CD14-positive monocyte (primary cell): ENCODE results near the gene KRT35. TPM values are rescaled to one million over a fixed set of nuclear protein-coding genes. Genes with fewer than 3 reads are reported as not detected.

Experiments
- DNase-seq, 3 donors: peaks; one replicate each; pipeline ENCODE4 v3.0.0-alpha.2; 2011 to 2022
- H2AFZ ChIP-seq: 2 replicates; pipeline ENCODE4 v1.6.0; 2012; ENCODE audit warnings: mild to moderate bottlenecking, low read depth, low read length, inconsistent platforms; ENCODE audit not compliant: insufficient read depth, poor library complexity, severe bottlenecking
- H3K27ac ChIP-seq, 2 donors: 1 replicate in 1 of 2; 2 replicates in 1 of 2; pipeline ENCODE4 v1.5.1; 2012 to 2013; ENCODE audit warnings: low read length in 2 of 2, control low read depth in 1 of 2, inconsistent platforms in 1 of 2, low read depth in 1 of 2, mild to moderate bottlenecking in 1 of 2
- H3K27me3 ChIP-seq, 2 donors: one replicate each; pipeline versions ENCODE4 v1.6.0 to v1.6.1; 2011 to 2013; ENCODE audit warnings: low read length in 2 of 2; ENCODE audit not compliant: control insufficient read depth in 2 of 2, insufficient read depth in 2 of 2
- H3K36me3 ChIP-seq, 2 donors: replicated peaks in 1 of 2; 1 replicate in 1 of 2; 2 replicates in 1 of 2; pipeline versions ENCODE4 v1.5.1 to v1.6.1; 2012 to 2013; ENCODE audit warnings: low read length in 2 of 2, control low read depth in 1 of 2, inconsistent platforms in 1 of 2, mild to moderate bottlenecking in 1 of 2; ENCODE audit not compliant: insufficient read depth in 2 of 2, control insufficient read depth in 1 of 2
- H3K4me1 ChIP-seq, 2 donors: 1 replicate in 1 of 2; 2 replicates in 1 of 2; pipeline versions ENCODE4 v1.5.1 to v1.6.1; 2012 to 2013; ENCODE audit warnings: low read length in 2 of 2, control low read depth in 1 of 2, inconsistent platforms in 1 of 2, mild to moderate bottlenecking in 1 of 2, moderate library complexity in 1 of 2; ENCODE audit not compliant: insufficient read depth in 2 of 2, control insufficient read depth in 1 of 2
- H3K4me2 ChIP-seq: replicated peaks from 2 replicates; pipeline ENCODE3; 2012; ENCODE audit warnings: low read length, moderate library complexity, mild to moderate bottlenecking; ENCODE audit not compliant: poor library complexity, severe bottlenecking; ENCODE audit errors: extremely low read depth
- H3K4me3 ChIP-seq, 3 experiments: fragments of 200-600 bp in 1 of 3; sonication (generic) in 1 of 3; replicated peaks in 1 of 3; 1 replicate in 2 of 3; 2 replicates in 1 of 3; pipeline ENCODE4 v1.5.1; 2011 to 2013; ENCODE audit warnings: low read length in 3 of 3, mild to moderate bottlenecking in 3 of 3, control low read depth in 2 of 3, low read depth in 2 of 3, inconsistent platforms in 1 of 3, moderate library complexity in 1 of 3
- H3K79me2 ChIP-seq: 2 replicates; pipeline ENCODE4 v1.6.0; 2012; ENCODE audit warnings: mild to moderate bottlenecking, control low read depth, inconsistent platforms, low read length, moderate library complexity; ENCODE audit not compliant: insufficient read depth
- H3K9ac ChIP-seq: 2 replicates; pipeline ENCODE4 v1.6.0; 2017; ENCODE audit warnings: low read length, mild to moderate bottlenecking; ENCODE audit not compliant: insufficient read depth, poor library complexity, severe bottlenecking
- H3K9me3 ChIP-seq, 2 donors: replicated peaks in 1 of 2; 1 replicate in 1 of 2; 2 replicates in 1 of 2; pipeline versions ENCODE4 v1.5.1 to v1.6.1; 2012 to 2013; ENCODE audit warnings: low read length in 2 of 2, control low read depth in 1 of 2; ENCODE audit not compliant: control insufficient read depth in 1 of 2, insufficient read depth in 1 of 2
- H4K20me1 ChIP-seq: 2 replicates; pipeline ENCODE4 v1.6.0; 2012; ENCODE audit warnings: mild to moderate bottlenecking, low read length, control low read depth, moderate library complexity; ENCODE audit not compliant: insufficient read depth
- H3K27ac Mint-ChIP-seq, 7 donors: one replicate each; pipeline ENCODE4 v1.8.0; 2020; ENCODE audit warnings: mild to moderate bottlenecking in 7 of 7, mixed read lengths in 7 of 7, moderate library complexity in 6 of 7, inconsistent platforms in 2 of 7
- H3K27me3 Mint-ChIP-seq, 3 donors: one replicate each; pipeline ENCODE4 v1.8.0; 2021 to 2022; ENCODE audit warnings: low read depth in 3 of 3, mild to moderate bottlenecking in 3 of 3, mixed read lengths in 3 of 3, moderate library complexity in 3 of 3, inconsistent platforms in 1 of 3
- H3K36me3 Mint-ChIP-seq, 2 donors: one replicate each; pipeline ENCODE4 v1.8.0; 2020; ENCODE audit warnings: mixed read lengths in 2 of 2, inconsistent platforms in 1 of 2, mild to moderate bottlenecking in 1 of 2
- H3K4me1 Mint-ChIP-seq: one replicate; pipeline ENCODE4 v1.8.0; 2020; ENCODE audit warnings: mild to moderate bottlenecking, mixed read lengths
- H3K4me3 Mint-ChIP-seq, 2 donors: one replicate each; pipeline ENCODE4 v1.8.0; 2020; ENCODE audit warnings: mild to moderate bottlenecking in 2 of 2, mixed read lengths in 2 of 2, moderate library complexity in 1 of 2
- H3K9me3 Mint-ChIP-seq, 7 donors: one replicate each; pipeline ENCODE4 v1.8.0; 2020 to 2022; ENCODE audit warnings: mixed read lengths in 7 of 7, mild to moderate bottlenecking in 6 of 7, moderate library complexity in 6 of 7, inconsistent platforms in 2 of 7
- WGBS: methylation state at CpG from one replicate; pipeline ENCODE4 v1.1.5; 2013; ENCODE audit warnings: missing lambda C conversion rate; ENCODE audit not compliant: insufficient coverage; 5-methylcytosine and 5-hydroxymethylcytosine counted together
- intact Hi-C, 2 donors: fragments of 100-400 bp; cut with micrococcal nuclease; formaldehyde crosslinking; loops; one replicate each; pipeline versions ENCODE4 v1.15.0 to v1.15.1; 2023
- polyA plus RNA-seq, 3 donors: library from polyadenylated mRNA; depleted of rRNA in 1 of 3; unstranded in 2 of 3; stranded (reverse) in 1 of 3; fragments of 300-500 nt in 2 of 3; fragments of >200 nt in 1 of 3; fragmentation: Illumina TruSeq in 2 of 3; gene quantifications; 1 replicate in 2 of 3; 2 replicates in 1 of 3; pipeline ENCODE4 v1.2.3, GENCODE V29; 2012 to 2021
- TF ChIP-seq, protein P1 (sequence below): fragments of 200-600 bp; IDR thresholded peaks from one replicate; pipeline ENCODE4 v1.8.0; 2022; ENCODE audit warnings: antibody characterized with exemption, mild to moderate bottlenecking

The KRT35 gene
- polyA plus RNA-seq, 3 donors, result not detected

DNA sequence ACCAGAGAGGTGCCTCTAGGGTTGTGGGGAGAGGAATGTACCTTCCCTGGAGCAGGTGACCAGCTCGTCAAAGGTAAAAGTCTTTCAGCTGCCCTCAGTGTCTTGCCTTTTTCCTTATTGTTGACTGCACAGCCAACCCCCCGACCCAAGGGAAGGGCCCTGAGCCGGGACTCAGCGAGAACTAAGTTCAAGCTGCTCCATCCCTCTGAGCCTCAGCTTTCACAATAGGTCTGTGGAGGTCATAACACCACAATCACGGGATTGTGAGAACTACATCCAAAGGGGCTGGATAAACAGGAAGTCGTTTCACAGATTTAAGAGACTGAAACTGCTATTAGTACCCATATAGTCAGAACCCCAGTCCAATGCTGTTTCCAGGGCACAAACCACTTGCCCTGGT lies 11.4 kb upstream of the KRT35 start:
- H2AFZ ChIP-seq, result no peak overlapping the region
- DNase-seq, result peak; percentile 86 to 94 (median 91)
- peaks cover 64% of the 10 kb centered on the region for H3K4me1 Mint-ChIP-seq
- H3K79me2 ChIP-seq, result no peaks in the 10 kb centered on the region
- intact Hi-C loops, result loop anchor here (5.0 to 10.0 kb wide), 2 partner anchors 55 to 172 kb away; no protein-coding TSS in a partner anchor
- H3K4me2 ChIP-seq, result peak overlapping the region; percentile 38
- no peaks in the 10 kb centered on the region for H3K9me3 ChIP-seq
- H3K27me3 ChIP-seq, result no peaks in the 10 kb centered on the region
- peaks cover 0 to 5% (median 0%) of the 10 kb centered on the region in 7 donors for H3K9me3 Mint-ChIP-seq
- WGBS, result 20% methylated on average over 3 of the region's 6 CpGs
- H3K4me3 Mint-ChIP-seq, result peak overlapping the region; percentile 37 to 71
- TF ChIP-seq, protein P1, sequence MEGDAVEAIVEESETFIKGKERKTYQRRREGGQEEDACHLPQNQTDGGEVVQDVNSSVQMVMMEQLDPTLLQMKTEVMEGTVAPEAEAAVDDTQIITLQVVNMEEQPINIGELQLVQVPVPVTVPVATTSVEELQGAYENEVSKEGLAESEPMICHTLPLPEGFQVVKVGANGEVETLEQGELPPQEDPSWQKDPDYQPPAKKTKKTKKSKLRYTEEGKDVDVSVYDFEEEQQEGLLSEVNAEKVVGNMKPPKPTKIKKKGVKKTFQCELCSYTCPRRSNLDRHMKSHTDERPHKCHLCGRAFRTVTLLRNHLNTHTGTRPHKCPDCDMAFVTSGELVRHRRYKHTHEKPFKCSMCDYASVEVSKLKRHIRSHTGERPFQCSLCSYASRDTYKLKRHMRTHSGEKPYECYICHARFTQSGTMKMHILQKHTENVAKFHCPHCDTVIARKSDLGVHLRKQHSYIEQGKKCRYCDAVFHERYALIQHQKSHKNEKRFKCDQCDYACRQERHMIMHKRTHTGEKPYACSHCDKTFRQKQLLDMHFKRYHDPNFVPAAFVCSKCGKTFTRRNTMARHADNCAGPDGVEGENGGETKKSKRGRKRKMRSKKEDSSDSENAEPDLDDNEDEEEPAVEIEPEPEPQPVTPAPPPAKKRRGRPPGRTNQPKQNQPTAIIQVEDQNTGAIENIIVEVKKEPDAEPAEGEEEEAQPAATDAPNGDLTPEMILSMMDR, result no peak
- peak overlapping the region; percentile 87 to 96 (median 91) for H3K27ac Mint-ChIP-seq
- H3K27me3 Mint-ChIP-seq, result peaks cover 0 to 2% (median 0%) of the 10 kb centered on the region in 3 donors
- no peak overlapping the region for H3K9ac ChIP-seq
- H4K20me1 ChIP-seq, result no peaks in the 10 kb centered on the region
- peaks cover 58 to 67% of the 10 kb centered on the region in 2 donors for H3K4me1 ChIP-seq
- peaks cover 0 to 2% of the 10 kb centered on the region in 2 donors for H3K36me3 Mint-ChIP-seq
- no peaks in the 10 kb centered on the region for H3K36me3 ChIP-seq
- peak overlapping the region in 1 of 3 experiments; percentile 43 for H3K4me3 ChIP-seq
- H3K27ac ChIP-seq, result peak overlapping the region; percentile 83

DNA sequence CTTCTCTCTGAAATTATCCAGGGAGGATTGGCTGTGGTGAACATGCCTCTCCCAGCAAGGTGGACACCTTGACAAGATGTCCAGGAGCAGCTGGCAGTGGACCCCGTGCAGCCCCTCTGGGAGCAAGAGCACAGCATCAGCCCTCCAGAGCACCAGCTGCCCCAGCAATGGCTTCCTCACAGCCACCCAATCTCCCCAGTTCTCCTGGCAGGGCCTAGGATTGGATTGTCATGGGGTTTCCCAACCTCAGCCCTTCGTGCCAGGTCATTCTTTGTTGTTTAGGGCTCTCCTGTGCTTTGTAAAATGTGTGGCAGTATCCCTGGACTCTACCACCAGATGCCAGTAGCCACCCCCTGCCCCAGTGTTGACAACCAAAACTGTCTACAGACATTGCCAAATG lies 10.5 kb upstream of the KRT35 start:
- 100% methylated on average over 1 of the region's 2 CpGs for WGBS
- H2AFZ ChIP-seq, result no peak overlapping the region
- H3K4me3 Mint-ChIP-seq, result no peak overlapping the region
- intact Hi-C loops, result loop anchor here (5.0 to 10.0 kb wide), 2 partner anchors 56 to 173 kb away; no protein-coding TSS in a partner anchor
- peaks cover 0 to 2% of the 10 kb centered on the region in 2 donors for H3K36me3 Mint-ChIP-seq
- no peaks in the 10 kb centered on the region for H4K20me1 ChIP-seq
- no peaks in the 10 kb centered on the region for H3K27me3 ChIP-seq
- H3K4me3 ChIP-seq, result no peak overlapping the region
- H3K9me3 Mint-ChIP-seq, result peaks cover 0 to 5% (median 0%) of the 10 kb centered on the region in 7 donors
- no peaks in the 10 kb centered on the region for H3K79me2 ChIP-seq
- TF ChIP-seq, protein P1, result no peak
- DNase-seq, result peak in 1 of 3 donors; percentile 34
- H3K9me3 ChIP-seq, result no peaks in the 10 kb centered on the region
- no peaks in the 10 kb centered on the region for H3K36me3 ChIP-seq
- H3K27me3 Mint-ChIP-seq, result peaks cover 0 to 2% (median under 1%) of the 10 kb centered on the region in 3 donors
- H3K9ac ChIP-seq, result no peak overlapping the region
- peaks cover 58% of the 10 kb centered on the region for H3K4me1 Mint-ChIP-seq
- H3K27ac Mint-ChIP-seq, result peak overlapping the region; percentile 21 to 96 (median 89)
- no peak overlapping the region for H3K4me2 ChIP-seq
- peak overlapping the region; percentile 83 to 85 for H3K27ac ChIP-seq
- H3K4me1 ChIP-seq, result peaks cover 49 to 58% of the 10 kb centered on the region in 2 donors
